ENCODE data around the gene PGS1.

DNA sequence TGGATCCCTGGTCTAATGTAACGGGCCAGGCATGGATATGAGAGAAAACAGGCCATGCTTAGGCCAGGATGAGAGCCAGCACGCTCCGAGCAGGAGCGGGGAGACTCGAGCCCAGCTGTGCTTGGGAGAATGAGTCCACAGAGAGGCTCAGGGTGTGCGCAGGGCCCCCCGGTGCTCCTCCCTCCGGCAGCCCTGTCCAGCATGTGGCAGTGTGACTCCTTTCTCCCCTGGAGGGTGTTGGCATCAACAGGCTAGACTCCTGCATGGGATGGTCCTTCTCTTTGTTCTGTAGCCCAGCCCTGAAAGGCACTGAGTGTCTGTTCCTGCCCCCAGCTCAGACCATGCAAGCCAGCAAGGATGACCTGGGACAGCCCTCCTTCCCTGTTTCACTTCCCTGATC, 23.4 kb downstream of the PGS1 start:
- TF ChIP-seq CTCF (IDR thresholded peaks at IDR 0.05) (no peak), POLR2A (IDR thresholded peaks at IDR 0.05) (no peak)
